MG63 (cell line): Measurements from ENCODE around the gene HDGFL2. TPM values are rescaled to one million over a fixed set of nuclear protein-coding genes. Genes with fewer than 3 reads are reported as not detected.
"Not testable (repeated sequence)": the region's sequence is repeated elsewhere in the genome, so short reads cannot be mapped to it uniquely, and the experiment has no call there.

Source experiments
- DNase-seq: peaks from one replicate; pipeline ENCODE4 v3.0.0-alpha.2; 2020
- H3K27me3 ChIP-seq: fragments of 250-450 bp; sonication (Bioruptor Pico); 2 replicates; pipeline ENCODE4 v1.5.1; 2020; ENCODE audit warnings: mild to moderate bottlenecking, moderate library complexity
- H3K36me3 ChIP-seq: fragments of 250-450 bp; sonication (Bioruptor Pico); 2 replicates; pipeline ENCODE4 v1.5.1; 2020; ENCODE audit warnings: mild to moderate bottlenecking, moderate library complexity
- H3K4me3 ChIP-seq: fragments of 250-450 bp; sonication (Bioruptor Pico); 2 replicates; pipeline ENCODE4 v1.5.1; 2020; ENCODE audit warnings: mild to moderate bottlenecking, moderate library complexity
- H3K9me3 ChIP-seq: fragments of 250-450 bp; sonication (Bioruptor Pico); 2 replicates; pipeline ENCODE4 v1.5.1; 2020; ENCODE audit warnings: mild to moderate bottlenecking, moderate library complexity
- total RNA-seq: library from RNA; depleted of rRNA; stranded (reverse); fragments of >200 nt; shearing (Covaris generic); gene quantifications from 2 replicates; pipeline ENCODE4 v1.2.3, GENCODE V29; 2014; ENCODE audit warnings: low replicate concordance

Gene HDGFL2
- total RNA-seq, 1 experiment from 2014 or later: 29.8 TPM

GRCh38 chr19:4525563-4526002, 53.5 kb downstream of the HDGFL2 start:
- H3K36me3 ChIP-seq: no peaks in the 10 kb centered on the region
- no peaks in the 10 kb centered on the region for H3K9me3 ChIP-seq
- H3K27me3 ChIP-seq: no peaks in the 10 kb centered on the region
- H3K4me3 ChIP-seq: no peak overlapping the region
- no peak for DNase-seq

DNA sequence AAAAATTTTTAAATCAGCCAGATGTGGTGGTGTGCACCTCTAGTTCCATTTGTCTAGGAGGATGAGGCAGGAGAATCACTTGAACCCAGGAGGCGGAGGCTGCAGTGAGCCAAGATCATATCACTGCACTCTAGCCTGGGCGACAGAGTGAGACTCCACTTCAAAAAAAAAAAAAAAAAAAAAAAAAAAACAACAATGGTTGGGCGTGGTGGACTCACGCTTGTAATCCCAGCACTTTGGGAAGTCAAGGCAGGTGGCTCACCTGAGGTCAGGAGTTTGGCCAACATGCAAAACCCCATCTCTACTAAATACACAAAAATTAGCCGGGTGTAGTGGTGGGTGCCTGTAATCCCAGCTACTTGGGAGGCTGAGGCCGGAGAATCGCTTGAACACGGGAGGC, 55.3 kb downstream of the HDGFL2 start:
- not testable (repeated sequence) for H3K9me3 ChIP-seq, DNase-seq, H3K27me3 ChIP-seq, H3K36me3 ChIP-seq, H3K4me3 ChIP-seq

GRCh38 chr19:4528843-4529242, 56.7 kb downstream of the HDGFL2 start:
- H3K9me3 ChIP-seq: no peaks in the 10 kb centered on the region
- no peak overlapping the region for H3K4me3 ChIP-seq
- H3K27me3 ChIP-seq: no peaks in the 10 kb centered on the region

GRCh38 chr19:4529924-4530522, 57.9 kb downstream of the HDGFL2 start:
- DNase-seq: no peak
- no peaks in the 10 kb centered on the region for H3K36me3 ChIP-seq
- no peaks in the 10 kb centered on the region for H3K27me3 ChIP-seq
- H3K9me3 ChIP-seq: no peaks in the 10 kb centered on the region
- no peak overlapping the region for H3K4me3 ChIP-seq

More at GRCh38 chr19:4528843-4529242, 56.7 kb downstream of the HDGFL2 start:
- no peaks in the 10 kb centered on the region for H3K36me3 ChIP-seq
- no peak for DNase-seq

DNA sequence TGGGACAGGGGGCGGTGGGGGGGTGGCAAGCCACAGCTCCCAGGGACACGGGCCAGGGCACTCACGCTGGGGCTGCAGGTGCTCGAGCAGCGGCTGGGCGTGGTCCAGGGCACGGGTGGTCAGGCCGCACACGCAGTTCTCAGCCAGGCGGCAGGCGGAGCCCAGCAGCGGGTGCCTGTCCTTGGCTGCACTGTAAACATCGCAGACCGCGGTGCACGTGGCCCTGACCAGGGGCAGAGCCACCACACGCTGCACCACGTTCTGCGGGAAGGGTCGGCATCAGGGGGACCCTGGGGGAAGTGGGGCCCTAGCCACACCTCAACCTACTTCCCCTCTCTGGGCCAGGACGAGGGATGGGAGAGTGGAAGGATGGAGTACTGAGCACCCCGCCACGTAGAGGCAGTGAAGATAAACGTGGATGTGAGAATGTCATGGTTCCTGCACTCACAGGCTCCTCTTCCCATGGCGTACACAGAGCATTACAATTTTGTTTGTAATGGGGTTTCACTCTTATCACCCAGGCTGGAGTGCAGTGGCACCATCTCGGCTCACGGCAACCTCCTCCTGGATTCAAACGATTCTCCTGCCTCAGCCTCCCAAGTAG, 59.6 kb downstream of the HDGFL2 start:
- Histone ChIP-seq H3K9me3 (no peaks in the 10 kb centered on the region), H3K27me3 (no peaks in the 10 kb centered on the region), H3K4me3 (no peak overlapping the region), H3K36me3 (no peaks in the 10 kb centered on the region)
- no peak for DNase-seq

DNA sequence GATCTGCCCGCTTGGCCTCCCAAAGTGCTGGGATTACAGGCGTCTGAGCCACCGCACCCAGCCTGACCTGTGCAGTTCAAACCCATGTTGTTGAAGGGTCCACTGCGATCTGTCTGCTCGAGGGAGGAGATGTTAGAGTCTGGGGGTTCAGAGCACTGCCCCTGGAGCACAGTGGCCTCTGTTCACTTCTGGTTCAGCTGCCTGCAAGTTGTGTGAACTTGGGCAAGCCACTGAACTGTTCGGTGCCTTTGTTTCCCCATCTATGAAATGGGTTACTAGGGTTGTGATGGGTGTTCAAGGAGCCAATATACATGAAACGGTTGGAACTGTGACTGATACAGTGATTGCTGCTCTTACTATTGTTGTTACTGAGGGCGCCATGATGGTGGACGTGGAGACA, 61.2 kb downstream of the HDGFL2 start:
- no peak for DNase-seq
- Histone ChIP-seq H3K4me3 (no peak overlapping the region), H3K27me3 (no peaks in the 10 kb centered on the region), H3K36me3 (no peaks in the 10 kb centered on the region), H3K9me3 (no peaks in the 10 kb centered on the region)

DNA sequence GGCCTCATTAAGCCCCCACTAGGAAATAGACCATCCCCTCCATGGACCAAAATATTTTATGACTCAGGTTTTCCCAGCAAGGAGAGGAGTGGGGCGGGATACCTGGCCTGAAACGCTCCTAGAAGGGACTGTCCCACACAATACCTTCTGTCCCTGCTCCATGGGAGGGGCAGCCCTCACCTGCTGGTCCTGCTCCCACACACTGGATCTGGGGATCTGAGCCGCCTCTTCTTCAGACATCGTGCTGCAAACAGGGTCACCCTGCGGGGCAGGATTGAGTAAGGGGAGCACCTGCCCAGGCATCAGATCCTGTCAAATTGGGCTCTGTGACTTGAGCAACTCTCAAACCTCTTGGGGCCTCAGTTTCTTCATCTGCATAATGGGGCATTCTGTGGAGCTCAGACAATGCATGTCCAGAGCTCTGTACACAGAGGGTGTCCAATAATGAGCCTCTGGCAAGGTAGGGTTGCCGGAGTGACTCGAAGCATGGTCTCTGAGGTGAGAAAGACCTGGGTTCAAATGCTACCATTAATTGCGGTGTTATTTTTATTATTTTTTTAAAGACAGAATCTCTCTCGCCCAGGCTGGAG, 61.8 kb downstream of the HDGFL2 start:
- no peaks in the 10 kb centered on the region for H3K9me3 ChIP-seq
- DNase-seq: no peak
- H3K36me3 ChIP-seq: no peaks in the 10 kb centered on the region
- no peaks in the 10 kb centered on the region for H3K27me3 ChIP-seq
- no peak overlapping the region for H3K4me3 ChIP-seq

- H3K9me3 ChIP-seq: no peaks in the 10 kb centered on the region
- H3K27me3 ChIP-seq: no peaks in the 10 kb centered on the region
- DNase-seq: no peak
- no peak within 1 kb of the TSS for H3K4me3 ChIP-seq
- no peaks in the 10 kb centered on the region for H3K36me3 ChIP-seq
Observed at GRCh38 chr19:4534836-4535658, 63.0 kb downstream of the HDGFL2 start, which contains the start of gene PLIN5. Gene PLIN5 (minus strand): TSS chr19:4535224. CDS start chr19:4534074, 1,150 bp downstream.

DNA sequence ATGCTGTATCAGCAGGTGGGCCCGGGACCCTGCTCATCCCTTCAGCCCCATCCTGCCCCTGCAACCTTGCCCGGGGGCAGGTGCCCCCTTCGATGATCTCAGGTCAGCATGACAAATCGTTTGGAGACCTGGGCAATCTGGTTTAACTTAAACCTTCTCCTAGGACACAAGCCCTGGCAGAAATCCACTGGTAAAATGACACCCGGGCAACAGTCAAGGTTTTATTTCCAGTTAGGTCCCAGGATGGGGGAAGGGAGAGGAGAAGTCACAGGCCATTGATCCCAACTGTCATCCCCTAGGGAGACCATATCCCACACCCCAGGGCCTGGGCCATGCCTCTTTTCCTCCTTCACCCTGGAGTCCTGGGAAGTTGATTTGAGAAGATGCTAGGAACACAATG, 64.7 kb downstream of the HDGFL2 start:
- no peak for DNase-seq
- Histone ChIP-seq H3K9me3 (no peaks in the 10 kb centered on the region), H3K4me3 (no peak overlapping the region), H3K27me3 (no peaks in the 10 kb centered on the region), H3K36me3 (no peaks in the 10 kb centered on the region)

GRCh38 chr19:4537953-4538600, 66.0 kb downstream of the HDGFL2 start:
- H3K4me3 ChIP-seq: no peak overlapping the region
- DNase-seq: no peak
- H3K27me3 ChIP-seq: no peaks in the 10 kb centered on the region
- H3K9me3 ChIP-seq: no peaks in the 10 kb centered on the region
- no peaks in the 10 kb centered on the region for H3K36me3 ChIP-seq

DNA sequence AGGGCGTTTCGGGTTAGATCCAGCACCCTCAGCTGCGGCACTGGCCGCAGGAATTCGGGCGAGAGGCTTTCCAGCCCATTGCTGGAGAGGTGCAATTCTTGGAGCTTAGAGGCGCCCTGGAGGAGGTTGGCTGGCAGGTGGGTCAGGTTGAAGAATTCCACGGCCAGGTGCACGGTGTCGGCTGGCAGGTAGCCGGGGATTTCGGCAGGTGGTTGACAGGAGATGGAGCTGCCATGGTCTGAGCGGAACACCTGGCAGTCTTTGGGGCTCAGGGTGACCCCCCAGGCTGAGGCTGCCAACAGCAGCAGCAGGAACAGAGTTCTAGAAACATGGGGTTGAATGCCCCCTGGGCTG, 66.5 kb downstream of the HDGFL2 start:
- H3K9me3 ChIP-seq: no peaks in the 10 kb centered on the region
- no peak for DNase-seq
- no peaks in the 10 kb centered on the region for H3K36me3 ChIP-seq
- no peak overlapping the region for H3K4me3 ChIP-seq
- no peaks in the 10 kb centered on the region for H3K27me3 ChIP-seq

DNA sequence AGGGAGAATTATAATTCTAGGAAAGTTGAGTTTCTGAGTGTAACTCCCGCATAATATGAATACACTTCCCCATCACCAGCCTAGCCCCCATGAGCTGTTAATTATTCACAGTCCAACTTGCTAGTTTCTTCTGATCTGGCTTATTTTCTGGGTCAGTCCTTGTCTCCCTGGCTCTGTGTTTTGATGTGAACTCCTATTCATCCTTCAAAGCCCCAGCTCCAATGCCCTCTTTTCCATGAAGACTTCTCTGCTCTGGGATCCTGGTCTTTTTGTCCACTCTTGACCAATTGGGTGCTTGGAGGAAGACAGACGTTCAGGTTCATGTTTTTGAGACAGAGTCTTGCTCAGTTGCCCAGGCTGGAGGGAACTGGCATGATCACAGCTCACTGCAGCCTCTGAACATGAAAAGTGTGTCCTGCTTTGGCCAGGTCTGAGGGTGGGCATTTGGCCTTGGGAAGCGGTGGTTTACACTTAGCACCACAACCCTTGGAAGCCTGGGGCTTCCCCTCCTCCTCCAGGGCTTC, 67.1 kb downstream of the HDGFL2 start:
- Histone ChIP-seq H3K9me3 (no peaks in the 10 kb centered on the region), H3K4me3 (no peak overlapping the region)

DNA sequence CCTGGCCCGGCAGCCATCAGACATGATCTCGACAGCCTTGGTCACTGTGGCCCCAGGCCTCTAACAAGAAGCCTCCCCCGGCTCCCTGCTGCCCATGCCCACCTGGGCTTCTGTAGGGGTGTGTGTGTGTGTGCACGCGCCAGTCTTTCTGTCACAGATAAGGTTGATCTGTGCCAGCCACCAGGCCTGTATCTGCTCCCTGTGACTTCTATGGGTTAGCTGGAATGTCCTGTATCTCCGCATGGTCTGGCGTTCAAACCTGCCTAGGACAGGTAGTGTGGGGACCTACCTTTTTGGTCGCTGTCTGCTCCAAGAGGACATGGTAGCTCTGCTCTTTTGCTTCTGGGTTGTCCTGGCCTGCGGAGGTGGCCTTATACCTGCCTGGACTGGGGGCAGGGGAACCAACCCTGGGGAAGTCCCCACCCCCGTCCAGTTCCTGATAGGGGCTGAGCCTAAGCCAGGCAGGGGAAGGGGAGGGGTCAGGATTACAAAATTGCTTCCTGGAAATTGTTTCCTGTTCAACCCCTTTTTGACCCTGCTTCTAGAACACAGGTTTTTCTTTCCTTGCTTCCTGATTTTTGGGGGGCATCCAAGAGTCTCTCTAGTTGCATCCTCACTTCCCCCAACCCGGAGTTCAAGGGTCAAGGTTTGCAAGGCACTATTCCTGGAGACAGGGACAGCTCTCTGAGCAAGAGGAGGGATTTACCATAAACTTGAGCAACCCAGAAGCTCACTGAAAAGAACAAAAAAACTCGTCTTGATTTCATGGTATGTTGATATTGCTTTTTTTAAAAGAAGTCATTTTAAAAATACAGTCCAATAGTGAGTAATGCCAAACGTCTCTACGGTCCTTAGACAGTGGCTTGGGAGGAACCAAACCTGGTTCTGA, 67.8 kb downstream of the HDGFL2 start, which contains the start of gene LRG1:
Gene LRG1 (minus strand): TSS at position 344 of the 889 bp plus-strand sequence. CDS start 23 bp downstream, at position 321.
- Histone ChIP-seq H3K36me3 (no peaks in the 10 kb centered on the region), H3K4me3 (no peak within 1 kb of the TSS), H3K9me3 (no peaks in the 10 kb centered on the region), H3K27me3 (no peaks in the 10 kb centered on the region)
- no peak for DNase-seq

More for the DNA sequence above, 67.1 kb downstream of the HDGFL2 start:
- DNase-seq: no peak
- no peaks in the 10 kb centered on the region for H3K27me3 ChIP-seq
- no peaks in the 10 kb centered on the region for H3K36me3 ChIP-seq

- Histone ChIP-seq H3K9me3 (no peaks in the 10 kb centered on the region), H3K36me3 (no peaks in the 10 kb centered on the region), H3K4me3 (no peak overlapping the region), H3K27me3 (no peaks in the 10 kb centered on the region)
- no peak for DNase-seq
Observed at GRCh38 chr19:4541114-4541805, 69.2 kb downstream of the HDGFL2 start.

GRCh38 chr19:4541806-4542145, 69.7 kb downstream of the HDGFL2 start:
- H3K36me3 ChIP-seq, H3K4me3 ChIP-seq, DNase-seq, H3K9me3 ChIP-seq, H3K27me3 ChIP-seq: not testable (repeated sequence)
